Cerebellar cortex (tissue), 1 donor: ENCODE results near the gene TEX51.
A peak's percentile ranks its signal among the peaks of the same experiment; 100 is the strongest.

Experiments
- DNase-seq: peaks from one replicate; pipeline ENCODE4 v3.0.0-alpha.2; 2015; ENCODE audit warnings: low spot score

TEX51 gene

DNA sequence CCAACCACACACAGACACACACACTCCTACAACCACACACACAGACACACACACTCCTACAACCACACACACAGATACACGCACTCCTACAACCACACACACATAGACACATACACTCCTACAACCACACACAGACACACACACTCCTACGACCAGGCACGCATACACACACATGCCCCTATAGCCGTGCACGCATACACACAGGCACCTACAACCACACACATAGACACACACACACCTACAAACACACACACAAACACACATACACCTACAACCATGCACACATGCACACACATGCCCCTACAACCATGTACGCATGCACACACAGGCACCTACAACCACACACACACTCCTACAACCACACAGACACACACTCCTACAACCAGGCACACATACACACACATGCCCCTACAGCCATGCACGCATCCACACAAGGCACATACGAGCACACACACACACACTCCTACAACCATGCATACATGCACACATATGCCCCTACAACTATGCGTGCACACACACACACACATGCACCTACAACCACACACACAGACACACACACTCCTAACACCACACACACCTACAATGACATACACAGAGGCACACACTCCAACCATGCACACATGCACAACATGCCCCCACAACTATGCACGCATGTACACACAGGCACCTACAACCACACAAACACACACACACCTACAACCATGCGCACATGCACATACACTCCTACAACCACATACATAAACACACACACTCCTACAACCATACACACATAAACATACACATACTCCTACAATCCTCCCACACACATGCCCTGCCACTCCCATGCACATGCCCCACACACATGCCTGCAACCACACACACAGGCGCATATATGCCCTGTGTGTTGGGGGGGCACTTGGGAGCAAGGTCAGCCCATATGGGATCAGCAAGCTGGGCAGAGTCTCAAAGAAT lies 19.1 kb upstream of the TEX51 start:
- DNase-seq: no peak

DNA sequence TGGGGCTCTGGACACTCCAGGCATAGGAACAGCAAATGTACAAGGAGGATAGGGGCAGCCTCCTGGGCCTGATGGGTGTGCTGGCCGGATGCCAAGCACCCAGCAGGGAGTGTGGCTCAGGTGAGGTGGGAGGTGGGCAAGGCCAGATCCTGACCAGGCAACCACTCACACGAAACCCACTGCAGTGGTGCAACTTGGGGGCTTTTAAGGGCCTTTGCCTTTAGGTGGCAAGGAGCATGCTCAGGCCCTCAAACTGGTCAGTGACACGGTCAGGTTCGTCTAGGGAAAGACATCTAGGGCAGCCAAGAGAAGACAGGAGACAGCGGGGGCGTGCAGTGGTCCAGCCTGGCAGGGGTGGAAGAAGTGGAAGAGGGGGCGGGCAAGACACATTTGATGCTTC lies 18.4 kb upstream of the TEX51 start:
- no peak for DNase-seq

DNA sequence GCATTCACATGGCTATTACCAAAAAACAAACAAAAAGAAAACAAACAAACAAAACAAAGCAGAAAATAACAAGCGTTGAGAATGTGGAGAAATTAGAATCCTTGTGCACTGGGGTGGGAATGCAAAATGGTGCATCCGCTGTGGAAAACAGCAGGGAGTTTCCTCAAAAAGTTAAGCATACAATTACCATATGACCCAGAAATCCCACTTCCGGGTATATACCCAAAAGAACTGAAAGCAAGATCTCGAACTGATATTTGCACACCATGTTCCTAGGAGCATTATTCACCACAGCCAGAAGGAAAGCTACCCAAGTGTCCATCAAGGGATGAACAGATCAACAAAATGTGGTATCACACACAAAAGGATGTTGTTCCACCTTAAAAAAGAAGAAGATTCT lies 17.9 kb upstream of the TEX51 start:
- DNase-seq: no peak

DNA sequence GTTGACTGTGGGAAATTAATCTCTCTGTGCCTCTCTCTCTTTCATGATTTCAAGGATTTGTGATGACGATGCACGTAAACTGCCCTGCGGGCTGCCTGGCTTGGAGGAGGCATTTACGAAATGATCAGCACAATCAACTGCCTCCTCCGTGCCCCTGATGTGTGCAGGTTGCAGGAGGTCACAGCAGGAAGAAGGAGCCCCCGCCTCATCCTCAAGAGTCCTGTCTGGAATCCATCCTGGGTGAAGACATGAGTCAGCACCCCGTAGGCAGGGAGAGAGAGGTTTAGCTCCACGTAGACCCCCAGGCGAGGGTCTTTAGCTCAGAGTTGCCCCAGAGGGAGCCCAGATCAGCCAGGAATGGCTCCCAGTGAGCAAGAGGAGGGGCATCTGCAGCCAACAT lies 17.1 kb upstream of the TEX51 start:
- DNase-seq: no peak

DNA sequence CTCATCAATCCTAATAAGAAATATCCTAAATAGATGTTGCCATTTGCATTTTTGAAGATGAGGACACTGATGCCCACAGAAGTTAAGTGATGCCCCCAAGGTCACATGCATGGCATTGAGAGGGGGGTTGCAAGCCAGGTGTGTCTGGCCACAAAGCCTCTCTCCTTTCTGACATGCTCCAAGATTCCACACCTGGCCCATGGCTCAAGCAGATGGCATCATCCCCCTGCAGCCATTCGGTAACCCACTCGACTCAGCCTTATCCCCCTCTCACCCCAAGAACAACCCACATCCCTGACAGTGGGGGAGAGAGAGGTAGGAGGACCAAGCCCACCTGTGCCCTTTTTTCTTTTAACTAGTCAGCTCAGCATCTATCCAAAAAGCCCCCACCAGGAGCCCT lies 16.5 kb upstream of the TEX51 start:
- DNase-seq: no peak

DNA sequence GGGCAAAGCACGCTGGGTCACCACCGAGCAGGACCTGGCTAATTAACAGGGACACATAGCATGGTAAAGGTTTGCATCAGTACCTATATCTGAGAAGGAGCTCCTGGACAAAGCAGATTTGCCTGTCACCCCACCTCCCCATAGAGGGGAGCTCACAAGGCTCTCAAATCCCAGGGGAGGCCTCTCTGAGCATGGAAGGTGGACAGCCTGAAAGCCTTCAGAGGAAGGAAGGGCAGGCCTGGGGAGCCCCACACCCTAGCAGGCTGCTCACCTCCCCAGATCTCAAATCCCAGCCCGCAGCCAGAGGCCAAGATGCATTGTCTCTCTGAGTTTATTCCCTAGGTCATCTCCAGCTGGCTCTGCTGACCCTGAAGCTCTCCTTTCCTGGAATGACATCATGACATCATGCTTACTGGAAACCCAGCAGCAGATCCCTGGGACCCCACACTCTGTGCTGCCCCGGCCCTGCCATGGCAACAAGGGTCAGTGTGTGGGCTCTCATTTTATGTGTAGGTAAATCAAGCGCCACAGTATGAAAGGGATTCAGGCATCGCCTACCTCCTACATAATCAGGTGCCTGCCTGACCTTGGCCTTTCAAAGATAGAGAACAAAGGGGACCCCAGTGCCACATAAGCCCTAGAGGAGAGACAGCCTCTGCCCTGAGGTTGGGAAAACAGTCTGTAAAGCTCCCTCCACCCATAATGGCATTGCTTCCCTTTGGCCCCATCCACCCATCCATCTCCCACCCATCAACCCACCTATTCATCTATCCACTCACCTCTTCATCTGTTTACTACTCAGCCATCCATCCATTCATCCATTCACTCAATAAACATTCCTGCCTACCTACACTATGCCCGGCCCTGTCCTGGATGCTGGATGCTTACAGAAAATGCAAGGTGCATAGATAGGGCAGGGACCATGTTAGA lies 15.7 kb upstream of the TEX51 start:
- DNase-seq: no peak

DNA sequence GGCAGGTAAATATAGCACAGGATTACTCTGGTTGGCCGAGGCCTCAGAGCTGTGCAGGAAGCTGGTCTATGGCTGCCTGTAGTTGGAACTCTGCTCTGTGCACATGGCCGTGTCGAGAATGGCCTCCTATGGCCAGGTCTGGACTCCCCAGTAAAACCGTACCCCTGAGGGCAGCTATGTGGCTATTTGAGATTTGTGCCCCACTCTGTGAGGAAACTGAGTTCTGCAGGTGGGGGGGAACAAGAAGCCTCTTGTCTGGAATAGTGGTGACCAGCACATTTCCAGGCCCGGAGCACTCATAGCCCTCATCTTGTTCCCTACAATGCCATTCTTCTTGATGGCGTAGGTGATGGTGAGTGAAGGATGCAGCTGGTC lies 15.0 kb upstream of the TEX51 start:
- DNase-seq: no peak

DNA sequence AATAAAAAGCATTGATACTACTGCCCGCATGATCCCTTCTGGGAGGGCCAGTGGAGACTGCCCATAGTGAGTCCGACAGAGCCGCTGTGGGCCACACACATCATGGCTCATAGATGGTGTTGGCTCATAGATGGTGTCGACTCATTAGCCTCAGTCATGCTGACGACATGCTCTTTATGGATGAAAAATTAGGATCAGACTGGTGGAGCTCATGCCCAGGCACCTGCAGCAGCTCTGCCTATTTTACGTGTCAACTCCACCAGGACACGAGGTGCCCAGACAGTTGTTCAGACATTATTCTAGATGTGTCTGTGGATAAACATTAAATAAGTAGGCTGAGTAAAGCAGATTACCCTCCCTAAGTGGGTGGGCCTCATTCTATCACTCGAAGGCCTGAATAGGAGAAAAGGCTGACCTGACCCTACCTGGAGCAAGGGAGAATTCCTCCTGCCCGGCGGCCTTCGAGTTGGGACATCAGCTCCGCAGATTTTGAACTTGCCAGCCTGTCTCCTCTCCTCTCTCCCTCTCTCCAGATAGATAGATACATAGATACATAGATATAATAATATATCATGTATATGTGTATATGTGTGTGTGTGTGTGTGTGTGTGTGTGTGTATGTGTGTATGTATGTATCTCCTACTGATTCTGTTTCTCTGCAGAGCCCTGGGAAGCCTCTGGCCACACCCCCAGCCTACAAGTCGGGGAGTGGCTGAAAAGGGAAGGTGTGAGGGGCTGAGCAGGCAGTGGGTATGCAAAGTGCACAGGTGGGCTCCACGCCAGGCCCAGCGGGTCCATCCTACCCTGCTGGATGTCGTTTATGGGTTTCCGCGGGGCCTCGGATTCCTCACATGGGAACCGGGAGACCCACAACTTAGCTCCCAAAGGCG lies 13.6 kb upstream of the TEX51 start:
- DNase-seq: no peak

DNA sequence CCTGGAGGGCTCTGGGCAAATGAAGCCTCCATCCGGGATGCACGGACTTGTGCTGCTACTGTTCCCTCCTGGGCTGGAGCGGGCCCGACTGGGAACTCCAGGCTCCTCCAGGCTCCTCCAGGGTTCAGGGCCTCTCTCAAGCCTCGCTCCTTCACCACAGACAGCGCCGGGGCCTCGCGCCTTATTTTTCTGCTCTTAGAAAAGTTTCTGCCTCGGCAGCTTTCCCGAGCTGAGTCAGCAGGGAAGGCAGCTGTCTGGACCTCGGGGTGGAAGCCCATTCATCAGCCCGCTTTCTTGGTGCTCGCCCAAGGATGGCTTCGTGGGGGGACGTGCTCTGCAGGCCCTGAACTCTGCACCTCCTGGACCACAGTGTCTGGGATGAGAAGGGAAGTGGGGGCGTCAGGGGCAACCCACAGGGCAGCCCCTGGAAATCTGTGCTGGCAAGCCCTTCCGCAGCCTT lies 12.9 kb upstream of the TEX51 start:
- DNase-seq: no peak

DNA sequence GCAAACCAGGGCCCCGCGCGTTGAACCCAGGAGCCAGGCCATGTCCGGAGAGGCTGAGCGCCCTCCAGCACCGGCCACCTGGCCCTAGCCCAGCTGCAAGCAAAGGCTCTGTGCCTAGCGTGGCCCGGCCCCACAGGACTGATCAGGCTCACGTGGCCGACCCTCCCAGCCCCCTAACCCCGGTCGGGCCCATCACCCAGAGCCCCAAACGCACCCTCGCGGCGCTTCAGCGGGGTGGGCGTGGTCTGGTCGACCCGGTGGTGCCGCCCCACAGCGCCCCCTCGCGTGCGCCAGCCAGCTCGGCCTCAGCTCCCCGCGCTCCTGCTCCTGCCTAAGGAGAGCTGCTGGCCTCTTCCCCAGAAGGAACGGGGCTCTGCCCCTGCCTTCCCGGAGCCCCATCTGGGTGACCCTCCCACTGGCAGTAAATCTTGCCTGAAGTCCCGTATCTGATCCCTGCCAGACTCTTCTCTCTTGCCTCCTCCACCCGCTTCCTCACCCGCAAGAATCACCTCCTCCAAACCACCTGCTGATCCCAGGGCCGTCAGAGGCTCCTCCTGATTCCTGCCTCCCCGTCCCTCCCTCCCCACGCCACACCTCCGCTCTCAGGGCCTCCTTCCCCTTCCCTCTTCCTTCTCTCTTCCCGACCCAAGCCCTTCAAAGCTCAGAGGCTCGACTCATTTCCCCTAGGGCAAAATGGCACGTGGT lies 12.3 kb upstream of the TEX51 start:
- peak; percentile 15 for DNase-seq

DNA sequence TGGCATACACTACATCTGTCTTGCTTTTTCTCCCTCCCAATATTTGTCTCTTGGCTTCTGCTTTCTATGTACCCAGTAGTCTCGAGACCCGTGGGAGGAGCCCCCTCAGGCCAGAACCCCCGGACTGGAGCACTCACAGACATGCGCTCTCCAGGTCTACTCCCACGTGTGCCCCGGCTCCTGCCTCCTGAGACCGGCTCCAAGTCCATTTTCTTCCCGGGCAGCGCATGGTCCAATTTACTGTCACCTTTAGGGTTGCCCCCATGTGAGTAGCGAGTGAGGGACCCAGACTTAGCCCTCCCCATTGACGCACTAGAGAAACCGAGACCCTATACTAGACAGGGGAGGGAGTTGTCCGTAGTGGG lies 11.8 kb upstream of the TEX51 start:
- DNase-seq: no peak

DNA sequence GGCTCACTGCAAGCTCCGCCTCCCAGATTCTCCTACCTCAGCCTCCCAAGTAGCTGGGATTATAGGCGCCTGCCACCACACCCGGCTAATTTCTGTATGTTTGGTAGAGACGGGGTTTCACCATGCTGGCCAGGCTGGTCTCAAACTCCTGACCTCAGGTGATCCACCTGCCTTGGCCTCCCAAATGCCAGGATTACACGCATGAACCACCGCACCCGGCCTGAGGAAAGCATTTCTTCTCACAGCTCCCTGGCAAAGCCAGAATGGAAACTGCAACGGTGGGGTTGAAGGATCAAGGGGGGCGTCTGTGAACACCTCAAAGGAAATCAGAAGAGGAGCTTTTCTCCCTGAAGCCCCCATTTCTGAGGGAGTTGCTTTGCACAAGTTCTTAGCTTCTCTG lies 11.2 kb upstream of the TEX51 start:
- no peak for DNase-seq

DNA sequence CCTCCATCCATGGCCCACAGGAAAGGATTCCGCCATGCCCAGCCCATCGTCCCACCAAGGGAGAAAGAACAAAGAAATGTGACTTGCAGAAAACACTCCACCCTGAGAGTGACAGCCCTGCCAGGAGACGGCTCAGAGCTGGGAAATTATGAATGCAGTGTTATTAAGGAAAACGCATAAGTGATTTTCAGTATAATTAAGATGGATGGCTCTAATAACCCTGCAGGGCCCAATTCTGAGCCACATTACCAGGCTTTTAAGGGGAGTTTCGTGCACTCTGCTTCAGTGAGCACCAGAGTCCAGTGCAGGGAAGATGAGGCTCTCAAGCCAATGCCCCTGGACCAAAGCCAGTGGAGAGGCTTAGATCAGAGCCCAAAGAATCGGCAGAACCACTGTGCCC lies 10.6 kb upstream of the TEX51 start:
- no peak for DNase-seq

DNA sequence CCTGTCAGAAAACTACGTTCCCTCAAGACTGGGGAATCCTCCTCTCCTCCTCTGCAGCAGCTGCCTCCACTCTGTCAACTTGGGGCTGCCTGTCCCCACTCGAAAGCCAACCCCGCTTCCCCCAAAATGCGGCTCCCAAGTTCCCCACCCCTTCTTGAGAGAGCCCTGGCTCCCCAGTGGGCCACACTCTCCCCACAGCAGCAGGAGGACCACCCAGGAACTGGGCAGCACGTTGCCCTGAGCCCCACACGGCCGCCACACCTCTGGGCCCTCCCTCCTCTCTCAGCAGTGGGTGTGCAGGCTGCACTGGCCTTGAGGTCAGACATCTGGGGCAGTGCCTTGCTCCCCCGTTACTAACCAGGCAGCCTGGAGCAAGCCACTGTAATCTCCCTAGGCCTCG lies 9.6 kb upstream of the TEX51 start:
- DNase-seq: no peak

DNA sequence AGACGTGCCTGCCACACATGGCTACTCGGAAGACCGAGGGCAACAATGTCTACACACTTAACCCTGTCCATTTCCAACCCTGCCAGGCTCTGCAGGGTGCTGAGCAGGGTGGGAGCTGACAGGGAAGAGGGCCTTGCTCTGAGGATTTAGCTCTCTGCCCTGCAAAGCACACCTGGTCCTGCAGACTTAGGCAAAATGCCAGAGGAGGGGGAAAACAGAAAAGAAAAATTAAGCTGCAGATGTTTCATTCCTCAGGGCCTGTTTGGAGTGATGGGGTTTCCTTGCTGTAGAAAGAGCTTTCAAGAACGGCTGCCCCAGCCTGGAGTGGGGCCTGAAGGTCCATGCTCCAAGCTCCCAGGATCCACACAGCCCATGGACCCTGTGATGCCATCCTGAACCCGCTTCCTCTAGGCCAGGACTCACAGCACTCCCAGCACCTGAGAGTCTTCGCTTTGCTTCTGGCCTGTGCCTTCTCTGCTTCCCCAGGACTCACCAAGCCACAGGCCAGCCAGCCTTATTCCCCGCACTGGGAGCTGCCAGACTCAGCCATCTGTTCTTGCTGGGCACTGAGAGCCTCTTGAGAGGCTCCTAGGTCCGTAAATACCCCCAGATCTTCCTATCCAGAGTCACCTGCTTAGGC lies 9.1 kb upstream of the TEX51 start:
- DNase-seq: peak; percentile 87

DNA sequence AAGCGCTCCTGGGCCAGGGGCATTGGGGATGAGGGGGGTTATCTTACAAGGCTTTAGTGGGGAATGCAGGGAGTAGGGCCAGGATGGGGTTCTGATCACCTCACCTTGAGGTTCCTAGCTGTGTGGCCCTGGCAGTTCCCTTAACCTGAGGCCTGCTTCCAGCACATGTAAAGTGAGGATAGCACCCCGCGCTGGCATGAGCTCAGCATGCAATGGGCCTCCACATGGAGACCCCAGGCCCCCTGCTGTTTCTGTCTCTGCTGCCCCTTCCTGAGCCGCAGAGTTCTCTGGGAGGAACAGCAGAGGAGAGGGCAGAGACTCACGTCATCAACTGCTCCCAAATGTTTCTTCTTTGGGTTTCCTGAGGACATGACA lies 8.6 kb upstream of the TEX51 start:
- DNase-seq: peak; percentile 2

DNA sequence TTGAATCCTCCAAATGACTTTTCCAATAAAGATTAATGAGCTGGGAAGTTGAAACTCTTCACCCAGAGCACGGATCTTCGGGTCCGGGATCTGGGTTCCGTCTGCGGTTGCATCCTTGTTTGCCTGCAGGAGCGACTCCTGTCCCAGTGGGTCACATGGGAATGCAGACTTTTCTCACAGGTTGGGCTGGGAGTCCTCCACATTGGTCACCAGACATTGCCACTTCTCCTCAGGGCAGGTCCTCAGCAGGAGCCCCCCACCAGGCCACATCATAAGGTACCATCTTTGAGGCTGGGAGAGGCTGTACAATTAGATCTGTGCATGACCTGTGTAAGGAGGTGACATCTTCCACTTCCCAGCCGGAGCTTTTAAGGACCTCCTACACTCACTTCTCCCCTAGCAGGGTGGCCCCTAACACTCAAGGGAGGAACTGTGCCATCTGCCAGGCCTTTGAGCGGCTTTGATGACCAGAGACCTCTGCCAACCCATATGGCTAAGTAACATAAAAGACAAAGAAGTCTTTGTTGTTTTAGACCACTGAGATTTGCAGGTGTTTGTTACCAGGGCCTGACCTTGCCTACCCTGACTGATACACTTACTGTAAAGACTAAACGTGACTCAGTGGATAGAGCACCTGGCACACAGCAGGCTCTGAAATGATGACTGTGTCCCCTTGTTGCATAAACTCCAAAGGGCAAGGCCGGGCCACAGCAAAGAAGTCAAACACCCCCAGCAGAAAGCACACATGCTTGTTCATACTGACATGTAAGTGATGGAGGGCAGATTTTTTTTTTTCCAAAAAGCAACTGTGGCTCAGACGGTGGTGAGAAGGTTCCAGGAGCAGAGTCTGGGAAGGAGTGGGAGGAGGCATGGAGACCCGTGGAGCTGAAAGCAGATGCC lies 7.9 kb upstream of the TEX51 start:
- DNase-seq: peak; percentile 3

DNA sequence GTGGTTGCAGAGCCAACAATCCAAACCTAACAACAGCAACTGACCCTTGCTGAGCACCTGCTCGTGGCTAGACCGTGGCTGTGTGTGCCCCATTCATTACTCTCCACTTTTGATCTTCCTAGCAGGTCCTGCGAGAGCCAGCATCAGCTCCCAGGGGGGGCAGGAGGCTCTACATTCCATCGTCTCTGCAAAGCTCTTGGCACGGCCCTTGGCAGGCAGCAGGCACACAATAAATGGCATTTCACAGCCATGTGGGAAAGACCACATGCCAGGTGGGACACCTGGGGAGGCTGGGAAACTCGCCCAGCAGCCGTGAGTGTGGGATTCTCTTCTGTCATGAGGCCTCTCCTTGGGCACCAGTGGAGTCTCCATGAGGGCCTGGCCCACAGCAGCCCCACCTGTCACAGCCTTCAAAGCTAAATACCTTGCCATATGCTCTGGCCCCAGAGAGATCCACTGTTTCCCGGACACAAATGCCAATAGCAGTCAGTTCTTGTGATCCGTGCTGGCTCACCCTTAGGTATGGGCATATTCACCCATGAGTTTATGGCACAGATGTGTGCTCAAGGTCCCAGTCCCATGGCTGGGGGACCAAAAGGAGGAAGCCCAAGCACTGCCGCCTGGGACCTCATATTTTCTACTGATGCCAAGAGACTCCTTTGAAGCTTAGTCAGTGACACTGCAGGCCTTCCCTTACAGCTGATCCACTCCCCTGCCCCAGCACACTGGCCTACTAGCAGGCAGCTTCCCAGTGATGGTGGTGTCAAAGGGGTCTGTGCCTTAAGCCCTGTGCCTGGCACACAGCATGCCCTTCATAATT lies 6.8 kb upstream of the TEX51 start:
- DNase-seq: peak; percentile 97

DNA sequence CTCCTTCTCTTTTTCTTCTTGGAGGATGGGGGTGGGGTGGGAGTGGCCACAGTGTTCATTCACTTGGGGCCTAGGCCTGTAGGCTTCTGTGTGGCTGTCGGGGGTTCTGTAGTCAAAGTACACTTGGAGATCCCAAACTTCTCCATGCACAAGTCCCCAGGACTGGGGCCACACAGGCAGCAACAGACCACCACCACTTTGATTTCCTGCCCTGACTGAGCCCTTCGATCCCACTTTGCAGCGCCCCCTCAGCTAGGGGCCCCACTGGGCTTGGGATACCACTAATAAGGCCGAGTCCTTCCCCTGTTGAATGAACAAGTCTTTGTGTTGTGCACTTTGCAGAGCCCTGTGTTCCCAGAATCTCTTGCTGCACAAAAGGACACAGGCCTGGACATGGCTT lies 5.5 kb upstream of the TEX51 start:
- no peak for DNase-seq
